Ecto neural progenitor cell (in vitro differentiated cells): Measurements from ENCODE around the gene SDE2.
"Not testable (repeated sequence)": the region's sequence is repeated elsewhere in the genome, so short reads cannot be mapped to it uniquely, and the experiment has no call there.

ENCODE experiments used
- DNase-seq: peaks from one replicate; pipeline ENCODE4 v3.0.0-alpha.2; 2018; ENCODE audit warnings: low spot score

The SDE2 gene

GRCh38 chr1:225942574-225942973, 56.6 kb downstream of the SDE2 start:
- no peak for DNase-seq

GRCh38 chr1:225941942-225942222, 57.3 kb downstream of the SDE2 start:
- no peak for DNase-seq

GRCh38 chr1:225941187-225941941, 57.8 kb downstream of the SDE2 start, which contains the start of gene LEFTY2:
Gene LEFTY2, minus strand, starts transcription at chr1:225941220. Its CDS starts 80 bp downstream, at chr1:225941140.
- no peak for DNase-seq

- DNase-seq = no peak
These were observed 58.6 kb downstream of the SDE2 start for GRCh38 chr1:225940385-225941151.

- DNase-seq = not testable (repeated sequence)
These were observed 59.2 kb downstream of the SDE2 start for GRCh38 chr1:225939939-225940310.

GRCh38 chr1:225939097-225939938, 59.8 kb downstream of the SDE2 start:
- DNase-seq = not testable (repeated sequence)

GRCh38 chr1:225937048-225937968, 61.8 kb downstream of the SDE2 start:
- DNase-seq = no peak

GRCh38 chr1:225936523-225936922, 62.6 kb downstream of the SDE2 start:
- DNase-seq = no peak

- not testable (repeated sequence) for DNase-seq
These were observed 63.1 kb downstream of the SDE2 start for GRCh38 chr1:225936086-225936485.

- DNase-seq = no peak
These were observed 64.4 kb downstream of the SDE2 start for GRCh38 chr1:225934711-225935110.

GRCh38 chr1:225933072-225933471, 66.1 kb downstream of the SDE2 start:
- DNase-seq = no peak
